Skeletal muscle tissue (tissue), 4 donors: ENCODE results near the gene KIZ. TPM values are rescaled to one million over a fixed set of nuclear protein-coding genes. Genes with fewer than 3 reads are reported as not detected.

ENCODE experiments used
- H3K27ac ChIP-seq: one replicate; pipeline ENCODE4 v1.7.0; 2013; ENCODE audit warnings: mild to moderate bottlenecking, low read depth, low read length, inconsistent platforms
- H3K27me3 ChIP-seq, 3 donors: one replicate each; pipeline ENCODE4 v1.7.0; 2013; ENCODE audit warnings: low read length in 3 of 3; ENCODE audit not compliant: control insufficient read depth in 3 of 3, insufficient read depth in 3 of 3
- H3K36me3 ChIP-seq, 3 donors: one replicate each; pipeline ENCODE4 v1.7.0; 2013; ENCODE audit warnings: low read length in 3 of 3; ENCODE audit not compliant: control insufficient read depth in 3 of 3, insufficient read depth in 3 of 3
- H3K4me1 ChIP-seq, 3 donors: one replicate each; pipeline ENCODE4 v1.7.0; 2013; ENCODE audit warnings: low read length in 3 of 3, mild to moderate bottlenecking in 3 of 3; ENCODE audit not compliant: control insufficient read depth in 3 of 3, insufficient read depth in 3 of 3
- H3K4me3 ChIP-seq, 3 donors: one replicate each; pipeline ENCODE4 v1.7.0; 2013; ENCODE audit warnings: low read length in 3 of 3
- H3K9ac ChIP-seq, 3 donors: one replicate each; pipeline ENCODE4 v1.7.0; 2013; ENCODE audit warnings: low read length in 3 of 3, mild to moderate bottlenecking in 3 of 3, moderate library complexity in 2 of 3, low read depth in 1 of 3
- H3K9me3 ChIP-seq, 3 donors: one replicate each; pipeline ENCODE4 v1.7.0; 2013; ENCODE audit warnings: low read length in 3 of 3; ENCODE audit not compliant: control insufficient read depth in 3 of 3
- total RNA-seq: library from RNA; depleted of rRNA; stranded (reverse); fragments of >200 nt; gene quantifications from one replicate; pipeline ENCODE4 v1.2.3, GENCODE V29; 2014
- donor health status: Osteomylitis.

The KIZ gene
- total RNA-seq, 1 donor from 2014 or later: 8.9 TPM

DNA sequence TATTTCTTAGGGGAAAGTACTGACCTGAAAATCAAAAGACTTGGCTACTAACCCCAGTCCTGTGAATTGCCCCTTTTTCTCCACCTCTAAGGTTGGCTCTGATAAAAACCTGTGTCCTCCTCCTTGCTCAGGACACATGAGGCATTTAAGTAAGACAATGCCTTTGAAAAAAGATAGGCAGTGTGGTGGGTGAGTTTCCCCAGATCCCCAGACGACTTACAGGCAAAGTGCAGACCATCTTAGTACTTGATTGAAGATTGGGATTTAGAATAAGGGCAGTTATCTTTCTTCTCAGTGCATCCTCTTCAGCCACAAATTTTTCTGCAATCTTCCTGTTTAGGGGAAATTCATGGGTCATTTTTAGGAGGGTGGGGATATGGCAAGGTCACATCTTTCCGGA lies 87.8 kb downstream of the KIZ start:
- H3K27ac ChIP-seq: no peak overlapping the region
- no peaks in the 10 kb centered on the region for H3K27me3 ChIP-seq
- peaks cover 2 to 7% (median 4%) of the 10 kb centered on the region in 3 donors for H3K36me3 ChIP-seq
- no peaks in the 10 kb centered on the region for H3K9me3 ChIP-seq
- no peak overlapping the region for H3K9ac ChIP-seq
- H3K4me3 ChIP-seq: no peak overlapping the region
- no peaks in the 10 kb centered on the region for H3K4me1 ChIP-seq

DNA sequence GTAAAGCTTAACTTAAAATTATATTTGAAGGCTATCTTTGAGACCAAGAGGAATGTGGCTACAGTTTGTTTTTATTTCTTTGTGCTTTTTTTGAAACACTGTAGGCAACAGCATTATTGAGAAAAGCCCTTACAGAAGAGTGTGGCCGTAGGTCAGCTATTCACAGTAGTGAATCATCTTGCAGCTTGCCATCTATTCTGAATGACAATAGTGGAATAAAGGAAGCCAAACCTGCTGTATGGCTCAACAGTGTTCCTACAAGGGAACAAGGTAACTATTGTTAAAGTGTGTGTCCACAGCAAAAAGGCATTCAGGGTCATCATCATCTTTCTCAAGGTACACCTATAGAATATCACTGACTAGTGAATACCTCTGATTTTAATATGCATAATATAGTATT lies 88.5 kb downstream of the KIZ start:
- Histone ChIP-seq H3K27me3 (no peaks in the 10 kb centered on the region), H3K27ac (no peak overlapping the region), H3K9me3 (no peaks in the 10 kb centered on the region), H3K4me1 (no peaks in the 10 kb centered on the region), H3K4me3 (no peak overlapping the region), H3K9ac (no peak overlapping the region), H3K36me3 (peaks cover 2 to 7% (median 4%) of the 10 kb centered on the region in 3 donors)

DNA sequence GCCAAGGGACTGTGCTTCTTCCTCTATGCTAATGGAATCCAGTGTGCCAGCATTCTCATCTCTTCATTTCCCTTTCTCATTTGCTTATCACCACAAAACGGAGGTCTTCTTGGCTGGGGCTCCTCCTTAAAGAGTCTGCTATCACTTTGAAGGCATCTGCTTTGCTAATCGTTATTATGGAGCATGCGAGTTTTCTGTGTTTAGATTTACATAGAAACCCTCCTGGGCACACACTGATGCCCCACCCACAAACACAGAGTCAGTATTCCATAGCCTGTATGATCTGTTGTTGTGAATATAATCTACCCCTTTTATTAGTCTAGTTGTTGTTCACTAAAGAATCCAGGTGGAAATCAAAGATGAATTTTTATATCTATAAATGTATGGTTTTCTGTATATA lies 93.8 kb downstream of the KIZ start:
- H3K9ac ChIP-seq: no peak overlapping the region
- no peak overlapping the region for H3K27ac ChIP-seq
- H3K36me3 ChIP-seq: peaks cover 2 to 5% (median 5%) of the 10 kb centered on the region in 3 donors
- H3K9me3 ChIP-seq: no peaks in the 10 kb centered on the region
- no peaks in the 10 kb centered on the region for H3K27me3 ChIP-seq
- H3K4me1 ChIP-seq: no peaks in the 10 kb centered on the region
- H3K4me3 ChIP-seq: no peak overlapping the region

DNA sequence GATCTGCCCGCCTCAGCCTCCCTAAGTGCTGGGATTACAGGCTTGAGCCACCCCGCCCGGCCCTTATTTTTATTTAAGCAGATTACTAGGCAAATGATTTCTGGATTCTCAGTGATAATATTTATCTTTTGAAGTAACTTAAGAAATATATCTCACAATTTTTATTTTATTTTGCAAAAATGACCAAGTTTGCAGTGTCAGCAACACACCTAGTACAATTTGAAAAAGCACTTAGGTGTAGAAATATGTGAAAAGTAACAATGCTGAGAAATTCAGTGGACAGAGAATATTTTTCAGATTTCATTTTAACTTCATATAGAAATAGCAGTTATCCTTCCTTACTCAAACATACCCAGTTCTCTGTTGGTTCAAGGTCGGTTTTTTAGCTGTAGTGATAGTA lies 98.3 kb downstream of the KIZ start:
- H3K4me3 ChIP-seq: no peak overlapping the region
- H3K9ac ChIP-seq: no peak overlapping the region
- H3K4me1 ChIP-seq: no peaks in the 10 kb centered on the region
- H3K27me3 ChIP-seq: no peaks in the 10 kb centered on the region
- H3K9me3 ChIP-seq: no peaks in the 10 kb centered on the region
- no peak overlapping the region for H3K27ac ChIP-seq
- H3K36me3 ChIP-seq: peaks cover 0 to 12% (median 8%) of the 10 kb centered on the region in 3 donors

DNA sequence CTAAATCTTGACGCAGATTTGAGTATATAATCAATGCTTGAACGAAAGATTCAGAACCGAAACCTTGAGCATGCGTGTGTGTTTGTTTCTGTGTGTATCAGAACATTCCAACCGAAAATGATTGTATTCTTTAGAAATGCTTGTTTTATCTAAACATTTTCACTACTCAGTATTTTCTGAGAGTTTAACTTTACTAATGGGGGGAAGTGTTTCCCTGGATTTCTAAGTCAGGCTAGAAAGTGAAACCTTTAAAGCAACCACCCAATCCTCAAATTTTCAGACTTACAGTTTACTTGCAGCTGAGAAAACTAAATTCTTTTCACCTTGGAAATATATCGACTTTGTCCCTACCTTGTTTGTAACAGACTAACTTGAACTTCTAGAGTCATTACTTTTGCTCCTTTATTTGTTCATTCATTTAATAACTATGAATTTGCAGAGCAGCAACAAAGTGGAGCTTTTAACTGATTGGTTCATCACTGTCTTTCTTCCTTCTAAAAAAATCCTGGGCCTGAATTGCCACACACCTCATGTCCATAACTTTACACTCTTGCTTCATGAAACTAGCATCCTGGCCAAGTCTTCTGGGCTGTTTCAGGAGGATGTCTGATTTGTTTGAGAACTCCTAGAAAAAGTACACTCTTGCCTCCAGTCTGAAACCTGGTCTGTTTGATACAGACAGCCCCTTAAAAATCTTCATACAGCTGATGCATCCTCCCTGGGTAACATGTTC lies 99.5 kb downstream of the KIZ start:
- Histone ChIP-seq H3K27ac (no peak overlapping the region), H3K9me3 (no peaks in the 10 kb centered on the region), H3K36me3 (peaks cover 6 to 19% (median 8%) of the 10 kb centered on the region in 3 donors), H3K27me3 (no peaks in the 10 kb centered on the region), H3K9ac (no peak overlapping the region), H3K4me3 (no peak overlapping the region), H3K4me1 (no peaks in the 10 kb centered on the region)

DNA sequence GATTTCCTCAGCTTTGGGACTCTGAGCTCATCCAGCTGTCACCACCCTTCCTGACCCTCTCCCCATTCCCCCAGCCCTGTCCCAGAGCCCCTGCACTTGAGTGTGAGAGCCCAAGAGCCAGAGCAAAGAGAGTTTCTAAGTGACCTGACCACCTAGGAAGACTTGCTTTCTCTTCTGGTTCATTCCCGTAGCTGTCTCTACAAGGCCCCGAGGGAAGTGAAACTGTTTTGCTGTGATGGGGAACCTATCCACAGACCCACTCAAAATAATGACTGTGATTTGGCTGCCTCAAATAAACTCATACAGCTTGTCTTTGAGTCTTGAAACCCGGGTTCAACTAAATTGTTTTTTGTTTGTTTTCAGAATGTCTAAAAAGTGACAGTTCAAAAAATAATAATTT lies 102.6 kb downstream of the KIZ start:
- no peaks in the 10 kb centered on the region for H3K9me3 ChIP-seq
- no peaks in the 10 kb centered on the region for H3K4me1 ChIP-seq
- no peak overlapping the region for H3K4me3 ChIP-seq
- H3K27me3 ChIP-seq: no peaks in the 10 kb centered on the region
- H3K9ac ChIP-seq: no peak overlapping the region
- H3K36me3 ChIP-seq: peaks cover 16 to 41% (median 18%) of the 10 kb centered on the region in 3 donors
- H3K27ac ChIP-seq: no peak overlapping the region

DNA sequence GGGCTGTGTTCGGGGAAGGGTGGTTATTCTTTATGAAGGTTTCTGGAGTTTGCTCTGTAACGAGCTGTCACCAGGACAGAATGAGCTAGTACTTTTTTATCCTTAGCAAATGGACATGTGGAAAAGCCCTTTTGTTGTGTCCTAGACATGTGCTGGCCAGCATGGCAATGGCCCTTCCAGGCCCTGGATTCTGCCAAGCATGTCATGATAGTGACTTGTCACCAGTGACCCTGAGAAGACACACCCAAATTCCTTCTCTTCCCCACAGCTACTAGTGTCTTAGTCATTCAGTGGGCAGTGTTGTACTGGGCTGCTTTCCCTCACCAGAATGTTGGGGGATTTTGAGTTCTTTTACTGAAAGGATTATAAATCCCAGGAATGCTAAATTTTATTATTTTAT lies 103.3 kb downstream of the KIZ start:
- no peaks in the 10 kb centered on the region for H3K27me3 ChIP-seq
- H3K9ac ChIP-seq: no peak overlapping the region
- no peaks in the 10 kb centered on the region for H3K9me3 ChIP-seq
- no peak overlapping the region for H3K4me3 ChIP-seq
- no peaks in the 10 kb centered on the region for H3K4me1 ChIP-seq
- H3K36me3 ChIP-seq: peaks cover 16 to 41% (median 18%) of the 10 kb centered on the region in 3 donors
- no peak overlapping the region for H3K27ac ChIP-seq

DNA sequence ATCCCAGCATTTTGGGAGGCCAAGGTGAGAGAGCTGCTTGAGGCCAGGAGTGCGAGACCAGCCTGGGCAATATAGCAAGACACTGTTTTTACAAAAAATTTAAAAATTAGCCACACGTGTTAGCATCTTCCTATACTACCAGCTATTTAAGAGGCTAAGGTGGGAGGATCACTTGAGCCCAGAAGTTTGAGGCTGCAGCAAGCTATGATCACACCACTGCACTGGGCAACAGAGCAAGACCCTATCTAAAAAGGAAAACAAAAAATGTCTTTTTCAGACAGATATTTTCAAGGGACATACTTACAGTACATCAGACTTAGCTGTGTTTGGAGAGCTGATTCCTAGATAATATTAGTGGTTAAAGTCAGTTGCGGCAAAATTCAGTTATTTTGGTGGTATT lies 104.3 kb downstream of the KIZ start:
- no peak overlapping the region for H3K9ac ChIP-seq
- H3K4me1 ChIP-seq: no peaks in the 10 kb centered on the region
- peaks cover 18 to 41% (median 18%) of the 10 kb centered on the region in 3 donors for H3K36me3 ChIP-seq
- H3K27me3 ChIP-seq: no peaks in the 10 kb centered on the region
- no peak overlapping the region for H3K4me3 ChIP-seq
- H3K27ac ChIP-seq: no peak overlapping the region
- H3K9me3 ChIP-seq: no peaks in the 10 kb centered on the region

DNA sequence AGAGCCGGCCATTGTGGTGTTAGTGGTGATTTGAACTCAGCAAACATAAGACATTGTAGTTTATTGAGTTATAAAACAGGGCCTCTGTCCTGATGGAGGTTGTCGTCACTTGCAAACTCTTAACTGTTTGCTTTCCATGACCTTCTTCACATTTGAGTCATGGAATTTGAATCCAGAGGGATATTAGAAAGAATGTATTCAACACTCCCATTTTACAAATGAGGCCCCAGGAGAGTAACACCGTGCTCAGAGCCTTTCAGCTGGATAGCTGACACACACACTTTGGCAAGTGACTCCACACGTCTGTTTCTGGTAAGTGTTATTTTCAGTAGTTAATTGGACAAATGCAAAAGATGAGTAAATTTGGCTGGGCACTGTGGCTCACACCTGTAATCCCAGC lies 104.8 kb downstream of the KIZ start:
- Histone ChIP-seq H3K9ac (no peak overlapping the region), H3K4me3 (no peak overlapping the region), H3K4me1 (no peaks in the 10 kb centered on the region), H3K36me3 (peaks cover 18 to 41% (median 18%) of the 10 kb centered on the region in 3 donors), H3K27ac (no peak overlapping the region), H3K27me3 (no peaks in the 10 kb centered on the region), H3K9me3 (no peaks in the 10 kb centered on the region)

DNA sequence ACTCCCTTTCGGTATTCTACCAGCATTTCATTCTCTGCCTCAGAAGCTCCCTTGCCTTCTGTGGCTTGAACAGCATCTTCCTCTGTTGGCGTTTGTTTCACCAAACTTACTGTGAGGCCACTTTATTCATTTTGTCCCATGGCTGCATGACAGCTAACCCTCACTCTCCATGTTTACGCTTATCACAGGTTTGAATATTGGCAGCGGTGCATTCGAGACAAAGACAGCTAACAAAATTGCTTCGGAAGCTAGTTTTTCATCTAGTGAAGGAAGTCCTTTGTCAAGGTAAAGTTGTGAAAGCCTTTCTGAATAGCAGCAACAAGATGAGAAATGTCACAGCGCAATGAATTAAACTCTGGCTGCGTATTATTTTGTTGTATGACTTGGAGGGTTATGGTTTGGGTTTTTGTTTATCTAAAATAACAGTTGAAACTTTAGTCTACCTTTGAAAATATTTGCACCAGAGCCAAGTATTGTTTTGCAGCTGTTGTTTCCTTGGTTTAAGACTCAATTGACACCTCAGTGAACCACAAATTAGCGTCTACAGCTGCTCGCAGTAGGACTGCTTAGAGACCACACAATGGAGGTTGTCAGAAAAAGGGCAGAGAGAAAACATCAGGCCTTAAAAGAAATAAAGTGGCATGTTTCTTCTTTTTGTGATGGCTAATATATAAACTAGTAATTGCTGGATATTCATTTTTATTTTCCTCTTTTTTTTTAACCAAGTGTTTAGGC lies 106.8 kb downstream of the KIZ start:
- H3K9me3 ChIP-seq: no peaks in the 10 kb centered on the region
- H3K36me3 ChIP-seq: peaks cover 17 to 37% (median 18%) of the 10 kb centered on the region in 3 donors
- no peaks in the 10 kb centered on the region for H3K27me3 ChIP-seq
- no peak overlapping the region for H3K27ac ChIP-seq
- H3K4me3 ChIP-seq: no peak overlapping the region
- no peaks in the 10 kb centered on the region for H3K4me1 ChIP-seq
- no peak overlapping the region for H3K9ac ChIP-seq
